Raji (cell line): ENCODE results near the gene NT5C1B.

Experiments used
- POLR2A ChIP-seq: IDR thresholded peaks from 2 replicates; pipeline ENCODE4 v1.6.1; 2011; ENCODE audit warnings: low read depth, low read length, control low read depth; ENCODE audit not compliant: insufficient read depth

Gene NT5C1B

GRCh38 chr2:18566145-18566769 lies 23.1 kb downstream of the NT5C1B start:
- no peak for TF ChIP-seq POLR2A

GRCh38 chr2:18560797-18561085 lies 28.6 kb downstream of the NT5C1B start:
- peak; percentile 68 for TF ChIP-seq POLR2A

- TF ChIP-seq POLR2A: peak; percentile 81
These were observed 29.2 kb downstream of the NT5C1B start, which contains the start of gene RDH14 for GRCh38 chr2:18560031-18560796. Gene RDH14 (minus strand): TSS chr2:18560653. CDS start chr2:18560572, 81 bp downstream.

GRCh38 chr2:18559531-18560030 lies 29.8 kb downstream of the NT5C1B start:
- no peak for TF ChIP-seq POLR2A

GRCh38 chr2:18558458-18558857 lies 30.9 kb downstream of the NT5C1B start:
- no peak for TF ChIP-seq POLR2A

GRCh38 chr2:18557121-18557520 lies 32.2 kb downstream of the NT5C1B start:
- no peak for TF ChIP-seq POLR2A

GRCh38 chr2:18552351-18553077 lies 36.9 kb downstream of the NT5C1B start:
- no peak for TF ChIP-seq POLR2A

GRCh38 chr2:18551623-18552022 lies 37.7 kb downstream of the NT5C1B start:
- TF ChIP-seq POLR2A: no peak

GRCh38 chr2:18551169-18551568 lies 38.2 kb downstream of the NT5C1B start:
- no peak for TF ChIP-seq POLR2A

- TF ChIP-seq POLR2A: no peak
These were observed 38.9 kb downstream of the NT5C1B start for GRCh38 chr2:18550433-18550832.

GRCh38 chr2:18549083-18549482 lies 40.3 kb downstream of the NT5C1B start:
- no peak for TF ChIP-seq POLR2A

- TF ChIP-seq POLR2A: no peak
These were observed 40.7 kb downstream of the NT5C1B start for GRCh38 chr2:18548621-18549020.

- TF ChIP-seq POLR2A: no peak
These were observed 42.8 kb downstream of the NT5C1B start for GRCh38 chr2:18546567-18546966.

GRCh38 chr2:18545384-18545783 lies 44.0 kb downstream of the NT5C1B start:
- TF ChIP-seq POLR2A: no peak

GRCh38 chr2:18544171-18544570 lies 45.2 kb downstream of the NT5C1B start:
- no peak for TF ChIP-seq POLR2A

- no peak for TF ChIP-seq POLR2A
These were observed 48.5 kb downstream of the NT5C1B start for GRCh38 chr2:18540872-18541271.
